ENCODE results near the gene PADI1. TPM values are rescaled to one million over a fixed set of nuclear protein-coding genes. Genes with fewer than 3 reads are reported as not detected.

The PADI1 gene
- total RNA-seq, 1 donor from 2014 or later = 40.0 TPM

DNA sequence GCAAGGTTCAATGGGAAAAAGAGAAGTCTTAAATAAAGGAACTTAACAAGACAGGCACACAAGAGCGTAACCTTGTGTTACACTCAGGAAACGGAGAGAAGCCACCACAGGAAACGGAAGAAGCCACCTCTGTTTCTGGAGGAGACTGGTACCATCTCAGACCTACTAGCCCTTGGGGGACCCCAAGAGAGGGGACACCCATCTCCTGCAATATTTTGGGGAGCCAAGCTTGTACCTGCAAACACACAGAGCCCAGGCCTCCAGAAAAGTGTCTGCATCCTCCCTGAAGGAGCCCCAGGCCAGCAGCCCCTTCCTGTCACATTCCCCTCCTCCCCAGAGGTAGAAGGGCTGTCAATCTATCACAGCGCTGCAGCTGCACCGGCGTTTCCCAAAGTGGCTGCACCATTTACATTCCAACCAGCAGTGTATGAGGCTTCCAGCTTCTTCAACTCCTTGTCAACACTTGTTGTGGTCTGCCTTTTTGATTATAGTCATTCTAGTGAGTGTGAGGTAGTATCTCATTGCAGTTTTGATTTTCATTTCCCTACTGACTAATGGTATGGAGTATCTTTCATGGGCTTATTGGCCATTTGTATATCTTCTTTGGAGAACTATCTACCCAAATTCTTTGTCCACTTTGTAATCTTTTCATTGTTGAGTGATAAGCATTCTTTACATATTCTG is 23.0 kb upstream of the PADI1 start:
- ATAC-seq = no peak

DNA sequence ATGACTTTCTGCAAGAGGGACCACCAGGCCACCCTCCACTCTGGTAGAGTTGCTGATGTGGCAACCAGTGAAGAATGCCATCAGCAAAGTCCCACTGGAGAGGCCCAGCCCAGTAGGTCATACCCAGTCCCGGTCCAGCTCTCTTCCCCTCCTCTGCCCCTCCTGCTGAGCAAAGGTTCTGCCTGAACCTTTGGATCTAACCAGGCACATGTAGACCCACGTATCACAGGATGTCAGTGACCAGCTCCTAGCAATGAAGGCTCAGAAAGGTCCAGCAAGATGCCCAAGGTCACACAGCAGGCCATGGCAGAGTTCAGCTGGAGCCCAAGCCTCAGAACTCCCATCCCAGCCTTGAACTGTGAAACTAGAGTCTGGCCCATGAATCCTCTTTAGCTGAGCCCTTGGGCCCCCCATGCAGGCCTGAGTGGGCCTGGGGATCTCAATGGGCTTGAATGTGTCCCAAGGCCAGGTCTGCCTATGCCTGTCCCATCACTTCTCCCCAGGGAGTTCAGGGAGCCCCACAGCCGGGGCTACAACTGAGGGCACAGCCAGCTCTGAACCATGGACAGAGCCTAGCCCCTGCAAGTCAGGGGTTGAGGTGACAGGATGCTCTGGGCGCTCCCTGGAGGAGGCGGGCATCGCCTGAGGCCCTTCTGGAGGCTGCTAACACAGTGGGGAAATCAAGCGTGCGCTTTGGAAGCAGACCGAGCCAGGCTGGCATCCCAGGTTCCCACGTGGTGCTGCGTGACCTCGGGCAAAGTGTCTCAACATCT is 21.4 kb upstream of the PADI1 start:
- peak; percentile 14 for ATAC-seq

DNA sequence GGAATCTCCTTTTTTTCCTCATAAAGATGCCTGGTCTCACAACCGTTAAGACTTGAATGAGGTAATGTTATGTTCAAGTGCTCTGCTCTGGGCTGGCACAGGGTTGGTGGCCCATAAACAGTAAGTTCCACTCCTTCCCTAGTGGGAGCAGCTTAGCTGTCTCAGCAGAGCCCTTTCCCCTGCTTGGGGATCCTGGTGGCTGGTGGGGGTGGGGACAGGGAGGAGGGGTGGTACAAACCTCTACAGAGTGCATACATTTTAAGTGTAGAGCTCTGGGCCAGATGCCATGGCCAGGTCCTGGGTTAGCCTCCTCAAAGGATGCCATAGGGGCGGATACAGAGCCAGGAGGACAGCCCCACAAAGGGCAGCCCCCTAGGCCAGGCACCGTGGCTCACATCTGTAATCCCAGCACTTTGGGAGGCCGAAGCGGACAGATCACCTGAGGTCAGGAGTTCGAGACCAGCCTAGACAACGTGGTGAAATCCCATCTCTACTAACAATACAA is 20.7 kb upstream of the PADI1 start:
- ATAC-seq = no peak

DNA sequence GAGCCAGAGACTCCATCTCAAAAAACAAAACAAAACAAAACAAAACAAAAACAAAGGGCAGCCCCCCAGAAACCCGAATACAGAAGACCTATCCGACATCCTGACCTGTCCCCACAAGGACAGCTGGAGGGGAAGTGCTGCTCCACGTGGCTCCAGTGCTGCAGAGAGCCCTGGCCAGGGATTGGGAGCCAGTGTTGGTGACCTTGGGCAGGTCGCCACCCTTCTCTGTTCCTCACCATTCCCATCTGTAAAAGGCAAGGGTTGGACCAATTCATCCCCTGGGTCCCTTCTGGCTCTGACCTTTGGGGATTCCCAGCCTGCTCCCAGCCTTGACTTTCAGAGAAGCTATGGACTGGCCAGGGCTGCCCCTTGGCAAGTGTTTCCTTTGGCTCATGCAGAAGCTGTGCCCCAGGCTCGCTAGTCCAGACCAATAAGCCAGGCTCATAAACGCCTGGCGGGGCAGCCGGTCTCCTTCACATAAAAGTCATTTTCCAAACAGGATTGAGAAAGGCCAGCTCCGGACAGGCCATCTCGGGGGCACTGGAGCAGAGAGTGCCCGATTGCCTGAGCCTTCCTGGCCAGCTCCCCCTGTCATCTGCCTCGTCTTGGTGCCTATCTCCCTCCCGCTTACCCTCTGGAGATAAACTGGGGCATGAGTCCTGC is 20.0 kb upstream of the PADI1 start:
- ATAC-seq = no peak

DNA sequence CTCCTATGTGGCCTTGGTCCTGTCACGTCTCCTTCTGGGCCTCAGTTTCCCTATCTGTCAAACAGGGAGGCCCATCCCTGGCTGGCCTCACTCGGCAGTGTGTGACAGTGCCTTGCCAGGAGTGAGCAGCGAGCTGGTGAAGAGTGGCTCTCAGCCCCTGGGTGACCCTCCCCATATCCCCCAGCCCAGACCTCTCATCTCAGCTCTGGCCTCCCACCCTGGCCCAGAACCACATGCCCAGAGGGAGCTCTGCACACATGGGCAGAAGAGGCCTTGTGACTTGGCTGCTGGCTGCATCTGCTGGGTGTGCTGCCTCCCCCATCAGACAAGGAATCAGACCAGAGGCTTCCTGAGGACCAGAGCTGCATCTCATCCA is 19.5 kb upstream of the PADI1 start:
- no peak for ATAC-seq

DNA sequence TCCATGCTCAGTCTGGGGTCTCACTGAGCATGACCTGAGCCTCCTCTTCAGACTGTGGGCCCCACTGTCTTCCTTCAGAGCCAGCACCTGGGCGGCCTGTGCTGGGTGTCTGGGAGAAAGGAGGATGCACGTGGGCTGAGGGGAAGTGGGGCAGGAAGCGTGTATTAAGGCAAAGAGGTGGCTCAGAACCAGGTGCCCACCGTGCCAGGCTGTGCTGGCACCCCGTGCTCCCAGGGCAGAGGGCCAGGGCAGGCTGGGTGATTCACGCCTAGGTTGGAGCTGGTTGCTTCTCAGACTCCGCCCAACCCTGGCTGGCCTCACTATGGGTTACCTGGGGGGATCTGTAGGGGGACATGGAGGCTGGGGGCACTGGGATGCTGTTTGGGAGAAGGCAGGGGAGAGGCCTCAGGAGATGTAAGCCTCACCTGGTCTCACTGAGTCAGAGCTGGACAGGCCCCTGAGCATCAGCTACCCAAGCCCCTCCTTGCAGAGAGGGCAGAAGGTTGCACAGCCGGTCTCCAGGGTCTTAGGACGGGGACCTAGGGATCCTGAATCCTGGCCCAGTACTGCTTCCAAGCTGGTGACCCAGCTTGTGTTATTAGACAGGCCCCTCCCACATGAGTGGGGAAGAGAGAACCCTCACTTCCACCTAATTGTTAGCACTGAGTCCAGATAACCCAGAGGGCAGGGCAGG is 18.6 kb upstream of the PADI1 start:
- peak; percentile 53 for ATAC-seq

DNA sequence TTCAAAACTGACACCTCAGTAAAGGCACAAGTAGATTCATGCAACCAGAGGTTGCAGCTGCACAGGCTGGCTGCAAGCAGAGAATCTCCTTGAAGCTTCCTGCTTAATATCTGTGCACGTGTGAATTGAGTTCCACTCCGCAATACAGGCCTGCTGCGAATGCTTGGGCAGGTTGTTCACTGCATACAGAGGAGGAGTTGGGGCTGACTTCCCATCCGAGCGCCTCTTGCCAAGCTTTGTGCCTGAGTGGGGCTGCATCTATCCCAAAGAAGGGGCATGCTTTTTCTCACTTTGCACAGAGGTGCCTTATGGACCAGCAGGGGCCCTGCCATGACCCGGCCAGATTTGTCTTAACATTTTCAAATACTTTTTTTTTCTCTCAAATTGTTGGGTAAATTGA is 17.9 kb upstream of the PADI1 start:
- no peak for ATAC-seq

DNA sequence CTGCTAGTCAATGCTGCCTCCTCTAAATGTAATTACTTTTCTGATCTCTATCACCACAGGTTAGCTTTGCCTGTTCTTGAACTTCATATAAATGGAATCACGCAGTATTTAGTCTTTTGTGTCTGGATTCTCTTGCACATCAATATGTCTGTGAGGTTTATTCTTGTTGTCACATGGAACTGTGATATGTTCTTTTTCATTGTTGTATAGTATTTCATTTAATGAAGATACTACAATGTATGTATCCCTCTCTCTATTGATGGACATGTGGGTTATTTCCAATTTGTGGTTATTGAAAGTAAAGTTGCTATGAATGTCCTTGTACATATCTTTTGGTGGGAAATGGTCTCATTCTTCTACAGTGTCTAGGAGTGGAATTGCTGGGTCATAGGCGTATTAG is 16.7 kb upstream of the PADI1 start:
- ATAC-seq = no peak

DNA sequence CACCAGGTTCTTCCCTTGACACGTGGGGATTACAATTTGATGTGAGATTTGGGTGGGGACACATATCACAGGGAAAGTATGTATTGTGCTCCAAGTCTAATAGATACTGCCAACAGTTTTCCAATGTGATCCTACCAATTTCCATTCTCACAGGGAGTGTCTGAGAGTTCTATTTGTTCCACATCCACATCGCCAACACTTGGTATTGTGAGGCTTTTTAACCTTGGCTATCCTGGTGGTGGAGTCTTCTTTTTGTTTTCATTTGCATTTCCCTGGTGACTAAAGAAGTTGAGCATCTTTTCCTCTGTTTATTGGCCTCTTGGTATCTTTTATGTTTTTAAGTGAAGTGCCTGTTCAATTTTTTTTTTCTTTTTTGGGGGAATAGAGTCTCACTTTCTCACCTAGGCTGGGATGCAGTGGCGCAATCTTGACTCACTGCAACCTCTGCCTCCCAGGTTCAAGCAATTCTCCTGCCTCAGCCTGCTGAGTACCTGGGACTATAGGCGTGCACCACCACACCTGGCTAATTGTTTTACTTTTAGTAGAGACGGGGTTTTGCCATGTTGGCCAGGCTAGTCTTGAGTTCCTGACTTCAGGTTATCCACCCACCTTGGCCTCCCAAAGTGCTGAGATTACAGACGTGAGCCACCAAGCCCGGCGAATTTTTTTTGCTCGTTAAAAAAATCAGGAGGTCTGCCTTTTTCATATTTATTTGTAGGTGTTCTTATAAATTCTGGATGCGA is 15.9 kb upstream of the PADI1 start:
- ATAC-seq = no peak

DNA sequence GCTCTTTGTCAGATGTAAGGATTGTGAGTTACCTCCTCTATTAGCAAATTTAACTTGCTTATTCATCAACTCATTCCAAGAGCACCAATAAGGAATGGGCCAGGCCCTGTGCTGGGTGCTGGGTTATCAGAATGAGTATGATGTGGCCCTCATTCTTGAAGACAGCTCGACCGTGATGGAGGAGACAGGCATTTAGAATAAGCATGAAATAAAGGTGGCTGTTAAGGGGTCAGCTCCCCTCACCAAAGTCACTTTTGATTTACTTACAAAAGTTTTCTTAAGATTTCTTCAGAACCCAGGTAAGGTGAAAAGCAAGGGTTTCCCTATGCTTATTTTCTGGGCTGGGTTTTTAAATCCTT is 15.3 kb upstream of the PADI1 start:
- no peak for ATAC-seq

DNA sequence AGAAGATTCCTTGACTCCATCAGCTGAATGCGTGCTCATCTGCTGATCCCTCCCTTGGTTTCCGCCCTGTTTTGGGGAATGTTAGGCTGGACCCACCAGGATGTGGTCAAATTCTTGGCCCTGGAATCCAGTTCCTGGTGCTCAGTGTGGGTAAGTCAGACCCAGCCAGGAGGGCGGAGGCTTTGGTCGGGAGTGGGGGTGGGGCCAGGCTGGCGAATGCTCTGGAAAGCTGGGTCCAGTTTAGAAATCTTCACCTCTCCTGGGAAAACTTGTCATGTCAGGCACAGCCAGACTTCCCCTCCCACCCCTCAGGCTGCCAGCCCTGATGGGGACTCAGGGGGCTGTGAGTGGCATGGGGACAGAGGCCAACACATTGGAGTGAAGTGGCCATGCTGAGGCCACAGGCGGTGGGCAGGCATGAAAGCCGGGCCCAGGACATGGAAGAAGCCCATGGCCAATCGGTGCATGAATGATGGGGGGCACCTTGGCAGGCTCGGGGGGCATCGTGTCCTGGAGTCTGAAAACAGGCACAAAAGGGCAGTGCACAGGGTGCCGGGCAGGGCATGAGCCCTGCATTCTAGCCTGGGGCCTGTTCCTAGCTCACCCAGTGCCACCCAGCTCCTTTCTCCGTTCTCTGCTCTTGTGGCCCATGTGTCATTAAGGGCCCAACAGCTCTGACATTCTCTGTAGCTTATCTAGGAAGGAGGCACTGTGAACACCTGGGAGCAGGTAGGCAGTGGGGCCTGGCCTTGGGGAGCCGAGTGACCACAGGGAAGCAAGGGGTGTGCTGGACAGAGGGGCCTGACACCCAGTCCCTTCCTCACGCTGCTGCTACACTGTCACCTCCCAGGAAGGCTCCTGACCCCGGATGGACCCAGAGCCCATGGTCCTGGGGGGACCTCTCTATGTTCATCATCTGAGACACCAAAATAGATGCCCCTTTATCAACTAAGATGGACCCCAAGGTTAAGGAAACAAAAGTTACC is 14.6 kb upstream of the PADI1 start:
- ATAC-seq = peak; percentile 40

DNA sequence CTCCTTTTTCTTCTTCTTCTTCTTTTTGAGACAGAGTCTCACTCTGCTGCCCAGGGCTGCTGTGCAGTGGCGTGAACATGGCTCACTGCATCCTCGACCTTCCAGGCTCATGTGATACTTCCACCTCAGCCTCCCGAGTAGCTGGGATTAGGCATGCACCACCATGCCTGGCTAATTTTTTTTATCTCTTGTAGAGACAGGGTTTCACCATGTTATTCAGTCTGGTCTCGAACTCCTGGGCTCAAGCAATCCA is 13.0 kb upstream of the PADI1 start:
- no peak for ATAC-seq

DNA sequence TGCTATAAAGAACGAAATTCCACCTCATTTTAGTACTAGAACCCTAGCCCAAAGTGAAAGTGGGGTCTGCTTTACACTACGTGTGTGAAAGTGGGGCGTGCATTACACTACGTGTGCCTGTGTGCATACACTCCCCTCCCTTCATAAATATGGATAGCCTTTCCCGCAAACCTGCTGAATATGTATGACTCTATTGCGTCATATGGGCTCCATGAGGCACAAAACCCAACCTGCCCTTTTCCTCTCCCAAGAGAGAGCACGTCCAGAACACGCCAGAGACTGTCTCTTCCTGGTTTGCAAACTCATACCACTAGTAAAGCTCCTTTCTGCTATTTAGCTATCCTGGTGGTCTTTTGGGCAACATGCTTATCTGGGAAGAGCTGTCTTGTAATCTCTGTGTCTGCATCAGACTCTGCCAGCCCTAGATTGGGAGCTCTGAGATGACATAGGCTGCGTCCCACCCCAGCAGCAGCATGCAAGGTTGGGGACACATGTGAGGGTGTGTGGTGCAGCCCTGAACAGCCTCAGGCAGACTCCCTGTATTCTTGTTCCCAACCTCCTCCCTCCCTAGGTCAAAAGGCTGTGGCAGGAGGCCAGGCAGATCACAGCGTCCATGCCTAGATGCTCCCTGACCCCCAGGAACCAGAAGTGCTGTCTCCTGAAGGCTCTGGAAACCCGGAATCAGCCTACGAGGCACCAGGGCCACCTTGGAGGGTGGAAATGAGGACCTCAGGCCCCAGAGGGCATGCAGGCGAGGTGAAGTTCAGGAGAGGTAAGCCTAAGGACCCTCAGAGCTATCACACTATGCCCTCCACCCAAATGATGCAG is 12.3 kb upstream of the PADI1 start:
- peak; percentile 79 for ATAC-seq

DNA sequence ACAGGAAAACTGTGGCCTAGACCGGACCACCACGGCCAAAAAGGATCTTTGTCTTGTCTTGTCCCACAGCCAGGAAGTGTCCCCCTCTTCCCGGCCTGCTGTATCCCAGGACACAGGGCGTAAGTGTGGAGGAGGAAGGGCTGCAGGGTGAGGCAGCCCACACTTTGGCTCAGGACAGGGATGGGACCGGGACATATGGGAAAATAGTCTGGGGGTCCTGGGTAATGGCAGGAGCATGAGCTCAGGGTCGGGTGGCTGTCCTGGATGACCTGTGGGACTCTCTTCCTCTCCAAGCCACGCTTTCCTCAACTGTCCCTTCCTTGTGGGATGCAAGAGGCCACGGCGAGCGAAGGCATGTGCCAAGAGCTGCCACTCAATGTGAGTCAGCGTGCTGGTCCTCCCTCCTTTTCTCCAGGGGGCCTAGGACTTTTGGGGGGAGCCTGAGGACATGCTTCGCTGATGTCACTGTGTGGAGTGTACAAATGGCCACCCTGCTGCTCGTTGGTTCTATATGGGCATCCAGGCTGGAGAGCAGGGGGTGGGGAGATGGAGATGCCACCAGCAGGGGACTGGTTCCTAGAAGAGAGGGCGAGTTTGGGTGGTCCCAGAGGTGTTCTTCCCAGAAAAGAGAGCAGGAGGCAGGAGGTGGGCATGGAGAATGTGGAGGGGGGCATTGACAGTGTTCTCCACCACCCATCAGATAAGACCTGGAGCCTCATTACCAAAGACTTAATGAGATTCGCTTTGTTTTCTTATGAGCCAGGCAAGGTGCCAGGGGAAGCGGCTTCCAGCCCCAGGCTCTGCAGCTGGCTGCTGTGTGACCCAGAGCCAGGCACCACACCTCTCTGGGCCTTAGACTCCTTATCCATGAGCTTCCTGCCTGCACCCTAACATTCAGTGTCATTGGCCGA is 11.5 kb upstream of the PADI1 start:
- ATAC-seq = peak; percentile 53

DNA sequence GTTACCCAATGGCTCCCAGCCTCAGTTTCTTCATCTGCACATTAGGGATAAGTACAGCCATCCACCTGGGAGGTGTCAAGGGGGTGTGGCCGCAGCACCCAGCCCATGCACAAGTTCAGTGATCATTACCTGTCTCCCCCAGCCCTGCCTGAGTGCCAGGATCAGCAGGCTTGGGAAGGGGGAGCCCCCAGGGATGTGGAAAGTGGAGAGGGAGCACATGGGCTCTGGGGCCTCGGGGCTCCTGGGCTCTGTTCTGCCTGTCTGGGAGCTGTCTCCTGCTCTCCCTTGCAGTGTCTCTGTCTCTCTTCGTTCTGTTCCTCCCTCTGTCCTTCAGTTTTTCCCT is 10.8 kb upstream of the PADI1 start:
- ATAC-seq = no peak

DNA sequence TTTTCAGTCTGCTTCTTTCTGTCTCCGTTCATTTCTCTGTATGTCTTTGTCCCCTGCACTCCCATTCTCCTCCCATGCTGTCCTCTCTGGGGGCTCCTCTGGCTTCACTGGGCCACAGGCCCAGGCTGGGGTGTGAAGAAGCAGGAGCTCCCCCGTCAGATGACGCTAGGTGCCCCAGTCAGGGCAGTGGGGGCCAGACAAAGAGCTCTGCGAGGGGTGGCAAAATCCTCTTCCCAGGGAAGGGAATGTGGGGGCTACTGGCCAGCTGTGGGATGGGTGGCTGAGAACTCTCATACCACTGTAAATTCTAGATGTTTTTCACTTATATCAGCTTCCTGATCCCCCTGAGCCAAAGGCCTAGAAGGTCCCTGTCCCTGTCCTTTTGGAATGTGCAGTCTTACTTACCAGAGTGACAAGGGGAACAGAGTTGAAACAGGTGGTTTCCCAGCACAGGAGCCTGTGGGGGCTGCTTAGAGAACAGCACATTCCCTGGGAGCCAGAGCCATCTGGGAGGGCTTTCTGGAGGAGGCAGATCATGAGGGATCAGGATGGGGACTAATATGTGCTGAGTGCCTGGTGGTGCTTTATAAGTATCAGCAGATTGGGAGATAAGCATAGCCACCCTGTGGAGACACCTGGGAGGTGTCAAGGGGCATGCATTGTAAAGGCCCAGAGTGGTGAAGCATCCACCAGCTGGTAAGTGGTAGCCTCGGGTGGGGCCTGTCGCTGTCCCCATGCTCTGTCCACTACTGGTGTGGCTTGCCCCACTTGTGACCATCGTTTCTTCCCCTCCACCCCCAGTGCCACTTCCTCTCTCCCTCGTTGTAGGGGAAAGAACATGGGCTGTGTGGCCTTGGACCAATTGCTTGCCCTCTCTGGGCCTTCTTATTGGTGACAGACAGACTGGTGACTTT is 10.1 kb upstream of the PADI1 start:
- ATAC-seq = no peak

DNA sequence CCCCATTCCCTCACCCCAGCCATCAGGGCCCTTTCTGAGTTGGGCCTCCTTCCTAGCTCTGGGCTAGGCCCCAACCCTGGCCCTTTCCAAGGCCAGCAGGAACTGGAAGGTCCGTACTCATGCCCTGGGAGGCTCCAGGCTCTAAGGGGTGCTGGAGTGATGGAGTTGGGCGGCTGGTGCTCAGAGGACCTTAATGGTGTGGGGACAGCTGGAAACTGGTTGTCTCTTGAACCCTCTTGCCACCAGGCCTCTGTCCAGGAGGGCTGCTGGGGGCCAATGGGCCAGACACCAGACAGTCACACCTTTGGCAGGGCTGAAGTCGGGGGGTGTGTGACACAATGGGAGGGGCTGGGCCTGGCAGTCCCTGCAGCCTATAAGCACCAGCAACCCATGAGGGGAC is 9.2 kb upstream of the PADI1 start:
- ATAC-seq = no peak

DNA sequence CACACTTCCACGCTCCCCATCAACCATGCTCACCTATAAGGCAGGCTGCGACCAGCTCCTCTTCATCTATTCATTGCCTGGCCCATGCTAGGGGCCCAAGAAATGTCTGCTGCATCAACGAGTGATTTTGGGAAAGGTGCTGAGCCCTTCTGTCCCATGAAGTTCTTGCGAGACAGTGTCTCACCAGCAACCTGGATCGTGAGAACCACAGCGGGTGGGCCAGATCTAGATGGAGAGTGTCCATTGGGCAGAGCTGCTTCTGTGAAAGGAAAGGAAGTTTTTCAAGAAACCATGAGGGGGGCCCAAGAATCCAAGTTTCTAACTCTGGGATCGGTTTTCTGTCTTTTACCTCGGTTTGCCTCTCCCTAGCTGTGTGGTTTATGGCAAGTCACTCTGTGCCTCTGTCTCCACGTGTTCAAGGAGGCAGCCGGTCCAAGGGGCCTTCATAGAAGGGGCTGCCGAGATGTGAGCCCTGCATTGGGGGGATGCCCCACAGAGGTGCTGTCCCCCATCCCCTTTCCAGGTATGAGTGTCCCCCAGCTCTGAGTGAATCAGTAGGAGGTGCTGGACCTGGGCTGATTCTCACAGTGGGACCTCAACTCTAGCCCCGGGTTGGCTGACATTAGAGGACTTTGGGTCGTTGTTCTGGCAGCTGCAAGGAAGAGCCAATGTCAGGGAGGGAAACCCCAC is 8.3 kb upstream of the PADI1 start:
- no peak for ATAC-seq

Data from esophagus mucosa (tissue), 1 donor.